GM12892 (cell line): Measurements from ENCODE around the gene NMRK2.

ENCODE experiments used
- DNase-seq: peaks from one replicate; pipeline ENCODE4 v3.0.0; 2011; ENCODE audit not compliant: insufficient read length
- FAIRE-seq: peaks from 2 replicates; lab custom pipeline; 2011; peaks lifted over from hg19 to GRCh38; lab: Jason Lieb, UNC
- POLR2A ChIP-seq: IDR thresholded peaks from 2 replicates; pipeline ENCODE4 v1.6.1; 2011; ENCODE audit warnings: low read depth, low read length, control low read depth
- POLR2AphosphoS5 ChIP-seq: IDR thresholded peaks from 2 replicates; pipeline ENCODE4 v1.6.1; 2011; ENCODE audit warnings: low read depth, low read length, control low read depth
- TAF1 ChIP-seq: IDR thresholded peaks from 2 replicates; pipeline ENCODE4 v1.6.1; 2011; ENCODE audit warnings: low read depth, mild to moderate bottlenecking, control low read depth, low read length, borderline replicate concordance

Gene NMRK2

GRCh38 chr19:3990815-3991117, 57.9 kb downstream of the NMRK2 start:
- TF ChIP-seq POLR2AphosphoS5 (no peak), TAF1 (no peak), POLR2A (no peak)
- FAIRE-seq, result no peak

More at GRCh38 chr19:3990815-3991117, 57.9 kb downstream of the NMRK2 start:
- DNase-seq, result no peak
